IPS-20b (cell line): Measurements from ENCODE around the gene ARID5B.
A peak's percentile ranks its signal among the peaks of the same experiment; 100 is the strongest.

ENCODE experiments used
- H3K27ac ChIP-seq: one replicate; pipeline ENCODE4 v1.5.1; 2013; ENCODE audit warnings: low read length
- H3K27me3 ChIP-seq: 2 replicates; pipeline ENCODE4 v1.6.1; 2013; ENCODE audit warnings: mild to moderate bottlenecking, low read length, inconsistent platforms; ENCODE audit not compliant: insufficient read depth
- H3K36me3 ChIP-seq: 2 replicates; pipeline ENCODE4 v1.6.1; 2013; ENCODE audit warnings: low read depth, mild to moderate bottlenecking, inconsistent platforms, low read length, moderate library complexity; ENCODE audit not compliant: insufficient read depth
- H3K4me1 ChIP-seq: 2 replicates; pipeline ENCODE4 v1.6.1; 2013; ENCODE audit warnings: mild to moderate bottlenecking, control low read depth, inconsistent platforms, low read length, moderate library complexity; ENCODE audit not compliant: insufficient read depth
- H3K4me3 ChIP-seq: 2 replicates; pipeline ENCODE4 v1.5.1; 2013; ENCODE audit warnings: mild to moderate bottlenecking, low read length, inconsistent platforms
- H3K9ac ChIP-seq: 2 replicates; pipeline ENCODE4 v1.6.1; 2013; ENCODE audit warnings: low read depth, mild to moderate bottlenecking, inconsistent platforms, low read length, moderate library complexity
- H3K9me3 ChIP-seq: 2 replicates; pipeline ENCODE4 v1.6.1; 2013; ENCODE audit warnings: mild to moderate bottlenecking, low read depth, low read length, inconsistent platforms; ENCODE audit not compliant: insufficient read depth

ARID5B gene

DNA sequence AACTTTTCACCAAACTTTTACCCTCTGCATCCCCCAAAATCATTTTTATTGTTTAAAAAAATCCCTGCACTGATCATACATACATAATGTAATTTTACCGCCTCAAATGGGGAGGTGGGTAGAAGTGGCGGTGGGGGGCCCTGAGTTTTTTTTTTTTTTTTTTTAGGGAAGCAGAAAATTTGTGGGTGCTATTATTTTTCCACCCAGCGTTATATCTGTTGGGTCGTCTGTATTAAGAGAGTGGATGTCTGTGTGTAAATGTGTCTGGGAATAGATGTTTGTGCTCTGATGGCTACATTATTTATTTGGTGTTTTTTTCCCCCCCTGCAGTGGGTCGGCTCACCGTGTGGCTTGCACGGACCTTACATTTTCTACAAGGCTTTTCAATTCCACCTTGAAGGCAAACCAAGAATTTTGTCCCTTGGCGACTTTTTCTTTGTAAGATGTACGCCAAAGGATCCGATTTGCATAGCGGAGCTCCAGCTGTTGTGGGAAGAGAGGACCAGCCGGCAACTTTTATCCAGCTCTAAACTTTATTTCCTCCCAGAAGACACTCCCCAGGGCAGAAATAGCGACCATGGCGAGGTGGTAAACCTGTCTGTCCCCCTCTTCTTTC is 438 bp downstream of the ARID5B start:
- Histone ChIP-seq H3K27ac (no peak overlapping the region), H3K4me1 (peaks cover 31% of the 10 kb centered on the region; the same call in 1 of the 2 replicates), H3K27me3 (peaks cover 69% of the 10 kb centered on the region), H3K4me3 (peak overlapping the region; percentile 88), H3K36me3 (no peaks in the 10 kb centered on the region), H3K9me3 (no peaks in the 10 kb centered on the region), H3K9ac (no peak overlapping the region; the same call in 1 of the 2 replicates)

DNA sequence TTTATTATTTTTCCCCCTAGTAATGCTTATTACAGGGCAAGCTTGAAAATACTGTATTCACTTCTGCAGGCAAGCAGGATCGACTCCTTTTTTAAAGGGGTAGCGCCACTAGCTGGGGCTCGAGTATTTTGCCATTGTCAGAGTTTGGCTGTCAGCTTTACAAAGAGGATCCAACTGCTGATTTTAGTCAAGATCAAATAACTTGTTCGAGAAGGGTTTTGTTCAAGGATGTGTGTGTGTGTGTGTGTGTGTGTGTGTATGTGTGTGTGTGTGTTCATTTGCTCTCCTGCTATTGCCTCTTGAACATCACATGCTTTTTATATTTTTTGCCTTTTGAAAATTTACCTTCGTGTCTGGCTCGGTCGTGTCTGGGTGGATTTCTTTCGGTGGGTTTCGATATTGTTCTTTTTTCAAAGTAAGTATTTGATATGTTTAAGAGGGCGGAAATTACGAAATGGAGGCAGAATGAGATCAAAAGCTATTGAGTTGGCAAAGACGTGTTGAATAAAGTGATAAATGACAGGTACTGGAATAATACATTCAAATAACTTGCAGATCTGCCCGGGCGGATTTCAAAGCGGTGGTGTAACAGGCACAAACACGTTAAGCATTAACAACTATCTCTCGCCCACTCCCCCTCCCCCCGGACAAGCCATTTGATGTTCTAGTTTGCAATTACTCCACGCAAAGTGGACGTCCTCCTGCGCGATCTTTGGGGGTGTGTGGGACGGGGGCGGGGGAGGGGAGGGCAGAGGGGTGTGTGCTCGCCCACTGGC is 1.1 kb downstream of the ARID5B start:
- Histone ChIP-seq H3K4me3 (peak overlapping the region; percentile 88), H3K4me1 (peaks cover 31% of the 10 kb centered on the region; the same call in 1 of the 2 replicates), H3K27ac (no peak overlapping the region), H3K9ac (peak overlapping the region; percentile 51; the same call in 1 of the 2 replicates), H3K9me3 (no peaks in the 10 kb centered on the region), H3K27me3 (peaks cover 62% of the 10 kb centered on the region), H3K36me3 (no peaks in the 10 kb centered on the region)

DNA sequence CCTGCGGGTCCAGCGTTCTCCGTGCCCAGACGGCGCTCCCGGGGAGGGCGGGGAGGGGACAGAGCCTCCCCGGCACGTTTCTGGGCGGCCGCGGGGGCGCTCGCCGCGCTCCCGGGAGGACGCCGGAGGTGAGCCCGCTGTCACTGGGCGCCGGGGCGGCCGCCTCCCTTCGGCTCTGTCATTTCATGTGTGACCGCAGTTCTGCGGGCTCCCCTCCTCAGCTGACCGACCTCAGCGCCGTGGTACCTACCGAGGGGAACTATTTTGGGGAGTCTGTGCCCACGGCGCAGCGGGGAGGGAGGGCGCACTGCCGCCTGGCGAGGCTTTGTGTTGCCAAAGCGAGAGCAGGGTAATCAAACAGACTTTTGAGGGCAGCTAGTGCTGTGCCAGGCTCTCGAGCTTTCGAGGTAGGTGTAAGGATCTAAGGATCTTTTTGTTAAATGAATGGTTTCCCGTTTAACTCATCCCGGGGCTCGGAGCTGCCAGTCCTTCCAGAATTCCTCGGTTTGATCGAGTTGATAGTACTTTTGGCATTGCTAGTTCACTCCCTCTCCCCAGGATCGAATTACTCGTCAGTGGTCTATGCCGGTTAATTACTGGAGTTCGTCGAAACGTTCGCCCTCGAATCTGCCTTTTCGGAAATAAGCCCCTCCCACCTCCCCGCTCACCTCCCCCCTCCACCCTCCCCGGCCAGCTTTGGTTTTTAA is 1.9 kb downstream of the ARID5B start:
- Histone ChIP-seq H3K4me1 (peaks cover 25% of the 10 kb centered on the region; the same call in 1 of the 2 replicates), H3K9ac (peak overlapping the region; percentile 57; the same call in 1 of the 2 replicates), H3K4me3 (peak overlapping the region; percentile 88), H3K9me3 (no peaks in the 10 kb centered on the region), H3K27me3 (peaks cover 54% of the 10 kb centered on the region), H3K27ac (no peak overlapping the region), H3K36me3 (no peaks in the 10 kb centered on the region)

DNA sequence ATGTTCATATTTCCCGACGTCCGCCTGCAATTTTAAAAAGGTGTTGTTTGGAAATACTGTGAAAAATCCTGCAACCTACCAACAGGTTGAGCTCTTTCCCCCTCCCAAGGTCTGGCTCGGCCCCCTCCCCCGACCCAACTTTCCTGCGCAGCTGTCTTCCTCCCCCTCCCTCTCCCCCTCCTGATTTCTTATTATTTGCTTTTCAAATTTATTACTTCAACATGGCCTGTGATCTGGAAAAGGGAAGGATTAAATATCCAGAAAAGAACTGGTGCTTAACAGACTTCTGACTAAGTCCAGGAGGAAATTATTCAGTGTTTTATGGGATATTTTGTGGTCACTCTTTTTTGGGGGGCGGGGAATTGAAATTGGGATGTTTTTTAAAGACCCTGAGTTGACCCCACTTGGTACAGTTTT is 2.4 kb downstream of the ARID5B start:
- Histone ChIP-seq H3K9ac (peak overlapping the region; percentile 39; the same call in 1 of the 2 replicates), H3K36me3 (no peaks in the 10 kb centered on the region), H3K27me3 (peaks cover 49% of the 10 kb centered on the region), H3K27ac (no peak overlapping the region), H3K4me1 (peaks cover 23% of the 10 kb centered on the region; the same call in 1 of the 2 replicates), H3K4me3 (peak overlapping the region; percentile 88), H3K9me3 (no peaks in the 10 kb centered on the region)

DNA sequence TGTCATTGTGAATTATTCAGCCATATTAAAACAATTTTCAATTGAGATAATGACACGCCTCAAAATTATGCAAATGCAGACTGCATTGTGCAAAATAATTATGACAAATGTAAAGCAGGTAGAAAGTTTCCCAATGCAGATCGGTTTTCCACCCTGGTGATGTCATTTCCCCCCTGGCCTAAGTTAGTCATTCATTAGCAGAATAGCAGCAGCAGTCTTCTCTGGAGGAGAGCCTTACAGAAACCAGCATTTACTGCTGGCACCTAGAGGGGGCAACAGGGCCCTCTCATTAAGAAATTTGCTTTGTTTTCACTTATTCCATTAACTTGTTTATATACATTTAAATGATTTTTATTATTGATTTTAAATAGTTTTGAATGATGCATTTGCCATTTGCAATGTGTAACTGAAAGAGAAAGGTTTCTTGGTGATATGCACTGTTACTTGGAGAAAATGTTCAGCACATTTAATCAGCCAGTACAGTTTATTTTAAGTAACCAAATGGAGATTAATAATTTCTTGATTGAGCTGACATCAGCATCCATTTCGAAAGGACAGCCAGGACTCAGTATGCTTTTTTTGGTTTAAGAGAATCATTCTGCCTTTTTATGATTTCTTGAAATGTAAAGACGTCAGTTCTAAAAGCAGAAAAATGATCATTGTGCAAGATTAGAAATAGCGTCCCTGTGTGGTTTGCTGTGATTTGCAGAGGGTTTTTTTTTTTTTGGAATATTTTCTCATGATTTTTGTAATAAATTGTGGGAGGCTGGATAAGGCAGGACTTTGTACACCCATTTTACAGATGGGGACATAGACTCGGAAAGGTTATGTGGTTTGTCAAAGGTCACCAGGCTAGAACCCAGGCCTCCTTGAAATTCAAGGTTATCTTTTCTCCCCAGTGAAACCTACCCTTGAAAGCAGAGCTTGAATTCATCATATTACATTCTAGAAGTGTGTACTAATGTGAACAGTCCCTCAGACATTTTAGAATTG is 3.5 kb downstream of the ARID5B start:
- Histone ChIP-seq H3K9ac (no peak overlapping the region), H3K4me3 (peak overlapping the region; percentile 88; the same call in 1 of the 2 replicates), H3K9me3 (no peaks in the 10 kb centered on the region), H3K27me3 (peaks cover 38% of the 10 kb centered on the region), H3K27ac (no peak overlapping the region), H3K36me3 (no peaks in the 10 kb centered on the region), H3K4me1 (peaks cover 12% of the 10 kb centered on the region; the same call in 1 of the 2 replicates)

DNA sequence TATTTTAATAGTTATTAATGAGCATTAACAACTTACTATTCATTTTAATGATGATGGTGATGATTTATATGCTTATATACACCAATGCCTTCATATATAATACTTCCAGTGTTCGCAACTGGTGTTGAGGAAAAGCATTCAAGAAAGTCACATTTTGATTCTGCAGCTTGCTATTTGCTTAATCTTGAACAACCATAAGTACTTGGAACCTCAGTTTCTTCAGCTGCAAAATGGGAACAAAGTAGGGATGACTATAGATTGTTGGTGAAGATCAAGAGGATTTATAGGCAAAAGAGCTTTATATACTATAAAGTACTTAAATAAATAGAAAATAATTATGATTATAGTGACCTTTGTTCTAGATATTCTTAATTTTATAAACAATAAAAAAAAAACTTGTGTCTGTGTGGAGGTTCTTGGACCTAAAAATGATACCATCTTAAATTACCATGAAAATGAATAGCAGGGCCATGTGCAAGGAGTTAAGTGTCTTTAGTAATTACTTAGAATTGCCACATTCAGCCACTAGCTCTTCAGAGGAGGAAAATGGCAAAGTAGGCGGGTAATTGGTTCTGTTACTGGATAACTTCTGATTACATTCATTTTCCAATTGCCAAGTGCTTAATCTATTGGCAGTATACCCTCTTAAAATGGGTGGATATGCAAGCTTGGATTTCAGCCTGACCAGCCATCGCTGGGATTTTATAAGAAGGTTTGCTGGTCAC is 4.5 kb downstream of the ARID5B start:
- Histone ChIP-seq H3K9ac (no peak overlapping the region), H3K4me3 (no peak overlapping the region)

DNA sequence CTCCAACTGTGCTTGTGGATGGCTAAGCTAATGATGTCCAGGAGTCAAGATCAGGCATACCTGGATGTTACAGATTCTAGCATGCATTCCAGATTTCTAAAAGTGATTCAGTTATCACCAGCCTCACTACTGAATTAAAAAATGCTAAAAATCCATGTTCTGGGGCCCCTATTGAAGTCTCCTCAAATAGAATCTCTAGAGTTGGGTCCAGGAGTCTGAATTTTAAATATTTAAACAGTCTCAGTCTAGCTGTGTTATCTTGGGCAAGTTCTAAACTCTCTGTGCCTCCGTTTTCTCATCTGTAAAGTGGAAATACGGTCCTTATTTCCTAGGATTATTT is 5.0 kb downstream of the ARID5B start:
- no peaks in the 10 kb centered on the region for H3K9me3 ChIP-seq
- H3K4me1 ChIP-seq = peaks cover 12% of the 10 kb centered on the region; the same call in 1 of the 2 replicates
- H3K9ac ChIP-seq = no peak overlapping the region
- H3K27ac ChIP-seq = no peak overlapping the region
- H3K4me3 ChIP-seq = no peak overlapping the region
- no peaks in the 10 kb centered on the region for H3K36me3 ChIP-seq
- peaks cover 25% of the 10 kb centered on the region for H3K27me3 ChIP-seq

More for the DNA sequence above, 4.5 kb downstream of the ARID5B start:
- Histone ChIP-seq H3K27ac (no peak overlapping the region), H3K27me3 (peaks cover 28% of the 10 kb centered on the region), H3K9me3 (no peaks in the 10 kb centered on the region), H3K36me3 (no peaks in the 10 kb centered on the region), H3K4me1 (peaks cover 12% of the 10 kb centered on the region; the same call in 1 of the 2 replicates)

DNA sequence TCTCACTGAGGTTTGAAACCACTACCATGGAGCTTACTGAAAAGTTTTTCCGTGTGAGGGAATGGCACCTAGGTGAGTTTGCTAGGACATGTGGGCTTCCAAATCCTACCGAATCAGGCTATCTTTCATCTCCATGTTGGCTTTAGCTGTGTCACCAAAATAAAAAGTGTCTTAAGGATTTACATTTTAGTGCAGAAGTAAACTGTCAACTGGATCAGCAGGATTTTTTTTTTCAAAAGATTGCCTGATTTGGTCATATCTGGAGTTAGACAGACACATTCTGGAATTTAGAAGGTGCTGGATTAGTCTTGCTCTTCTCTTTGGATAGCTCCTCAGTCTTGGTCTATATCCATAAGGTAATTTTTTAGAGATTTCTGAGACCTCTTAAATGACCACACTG is 5.5 kb downstream of the ARID5B start:
- Histone ChIP-seq H3K36me3 (no peaks in the 10 kb centered on the region), H3K27me3 (peaks cover 22% of the 10 kb centered on the region), H3K4me1 (peaks cover 12% of the 10 kb centered on the region; the same call in 1 of the 2 replicates), H3K27ac (no peak overlapping the region), H3K4me3 (no peak overlapping the region), H3K9me3 (no peaks in the 10 kb centered on the region), H3K9ac (no peak overlapping the region)

DNA sequence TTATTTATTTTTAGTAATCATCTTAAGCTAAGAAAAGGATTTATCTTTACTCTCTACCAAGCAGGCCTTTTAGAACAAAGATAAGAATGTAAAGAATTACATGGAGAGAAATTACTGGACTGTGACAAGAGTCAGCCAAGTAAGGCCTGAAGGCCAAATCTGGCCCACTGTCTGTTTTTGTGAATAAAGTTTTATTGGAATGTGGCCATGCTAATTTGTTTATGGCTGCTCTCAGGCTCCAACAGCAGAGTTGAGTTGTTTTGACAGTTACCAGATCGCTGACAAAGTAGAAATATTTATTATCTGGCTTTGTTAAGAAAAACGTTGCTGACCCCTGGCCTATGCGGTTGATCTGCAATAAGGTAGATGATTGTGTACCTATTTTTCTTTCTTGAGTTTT is 6.1 kb downstream of the ARID5B start:
- no peak overlapping the region for H3K4me3 ChIP-seq
- peaks cover 16% of the 10 kb centered on the region for H3K27me3 ChIP-seq
- H3K4me1 ChIP-seq = peaks cover 9% of the 10 kb centered on the region; the same call in 1 of the 2 replicates
- no peak overlapping the region for H3K9ac ChIP-seq
- no peaks in the 10 kb centered on the region for H3K36me3 ChIP-seq
- H3K9me3 ChIP-seq = no peaks in the 10 kb centered on the region
- H3K27ac ChIP-seq = no peak overlapping the region

DNA sequence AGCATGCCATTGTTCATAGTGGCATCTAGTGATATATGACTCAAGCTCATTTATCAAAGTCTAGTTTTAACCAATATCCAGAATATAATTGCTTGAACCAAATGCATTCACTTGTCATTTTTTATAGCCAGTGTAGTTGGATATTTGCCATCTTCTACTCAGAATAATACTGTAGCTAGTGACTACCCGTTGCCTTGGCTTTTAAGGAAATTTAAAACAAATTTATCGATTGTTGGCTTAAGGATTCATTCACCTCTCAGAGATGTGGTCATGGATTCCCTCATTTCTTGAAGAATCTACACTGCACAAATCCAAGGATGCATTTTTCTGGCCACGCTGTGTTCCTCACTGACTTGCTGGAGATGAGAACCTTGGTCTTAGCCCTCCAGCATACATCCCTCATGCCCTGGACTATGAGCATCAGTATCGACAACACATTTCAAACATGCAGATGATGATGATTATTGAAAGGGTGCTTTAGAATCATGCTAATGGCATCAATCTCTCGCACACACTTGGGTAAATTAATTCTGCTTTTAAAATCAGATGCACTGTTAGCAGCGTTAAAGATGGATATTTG is 8.8 kb downstream of the ARID5B start:
- Histone ChIP-seq H3K4me1 (no peaks in the 10 kb centered on the region), H3K27me3 (no peaks in the 10 kb centered on the region), H3K36me3 (no peaks in the 10 kb centered on the region), H3K4me3 (no peak overlapping the region), H3K9me3 (no peaks in the 10 kb centered on the region), H3K9ac (no peak overlapping the region), H3K27ac (no peak overlapping the region)
